A549 (cell line): ENCODE measurements around the gene XPR1. TPM values are rescaled to one million over a fixed set of nuclear protein-coding genes. Genes with fewer than 3 reads are reported as not detected.

Source experiments
- ATAC-seq, 2 experiments: fragments of 200-7000 bp in 1 of 2; fragments of >200 bp in 1 of 2; cut with Nextera tagmentation in 1 of 2; cut with Tn5 transposase in 1 of 2; 3 replicates each; pipeline versions ENCODE4 v1.8.0 to v1.9.1; 2018 to 2020; ENCODE audit warnings: mild to moderate bottlenecking in 1 of 2, moderate library complexity in 1 of 2
- CTCF ChIA-PET: fragments of 300-600 bp; sonication (Branson Sonifier 250); formaldehyde crosslinking; extraction: SDS; loops from one replicate; lab custom pipeline; 2021; ENCODE audit warnings: antibody characterized with exemption, inconsistent platforms; lab: Yijun Ruan, JAX
- POLR2A ChIA-PET: fragments of 350-600 bp; formaldehyde crosslinking; extraction: SDS; loops from one replicate; lab custom pipeline; 2021; ENCODE audit warnings: antibody characterized with exemption, inconsistent platforms; lab: Yijun Ruan, JAX
- DNase-seq, 2 experiments: peaks; one replicate each; pipeline versions ENCODE4 v3.0.0 to v3.0.0-alpha.2; 2011 to 2016; ENCODE audit warnings: low read depth in 1 of 2, low spot score in 1 of 2
- FAIRE-seq: peaks from 2 replicates; lab custom pipeline; 2011; peaks lifted over from hg19 to GRCh38; lab: Jason Lieb, UNC
- H3K27ac ChIP-seq, 2 experiments: fragments of >200 bp; sonication (Bioruptor Twin); formaldehyde crosslinking; 3 replicates each; pipeline ENCODE4 v1.5.1; 2016 to 2017
- H3K4me1 ChIP-seq: fragments of >200 bp; sonication (Bioruptor Twin); formaldehyde crosslinking; 3 replicates; pipeline ENCODE4 v1.6.1; 2016
- H3K4me2 ChIP-seq: fragments of >200 bp; sonication (Bioruptor Twin); formaldehyde crosslinking; 3 replicates; pipeline ENCODE4 v1.6.1; 2016
- H3K4me3 ChIP-seq: fragments of >200 bp; sonication (Bioruptor Twin); formaldehyde crosslinking; 3 replicates; pipeline ENCODE4 v1.5.1; 2016
- H3K9me3 ChIP-seq: fragments of >200 bp; sonication (Bioruptor Twin); formaldehyde crosslinking; 3 replicates; pipeline ENCODE4 v1.6.1; 2016
- CHD2 ChIP-seq: fragments of 150-350 bp; IDR thresholded peaks from 2 replicates; pipeline ENCODE4 v1.6.1; 2014; ENCODE audit warnings: low read length; ENCODE audit not compliant: partially characterized antibody
- CHD4 ChIP-seq: fragments of 200-600 bp; sonication (generic); IDR thresholded peaks from 2 replicates; pipeline ENCODE4 v1.6.1; 2016; ENCODE audit warnings: antibody characterized with exemption, mild to moderate bottlenecking, borderline replicate concordance
- EHF ChIP-seq: fragments of 250-450 bp; sonication (Bioruptor Pico); IDR thresholded peaks from 2 replicates; pipeline ENCODE4 v1.5.0; 2020; ENCODE audit warnings: mild to moderate bottlenecking
- EP300 ChIP-seq, 2 experiments: fragments of >200 bp; sonication (Bioruptor Twin); formaldehyde crosslinking; IDR thresholded peaks; 2 replicates in 1 of 2; 3 replicates in 1 of 2; pipeline ENCODE4 v1.6.1; 2016 to 2017
- FOSB ChIP-seq: fragments of 250-450 bp; sonication (Bioruptor Pico); IDR thresholded peaks from 2 replicates; pipeline ENCODE4 v1.5.0; 2020; ENCODE audit warnings: mild to moderate bottlenecking, moderate library complexity
- HDAC2 ChIP-seq: fragments of 200-600 bp; sonication (generic); IDR thresholded peaks from 2 replicates; pipeline ENCODE4 v1.6.1; 2016
- HOXA7 ChIP-seq: fragments of 250-450 bp; sonication (Bioruptor Pico); IDR thresholded peaks from 2 replicates; pipeline ENCODE4 v1.5.0; 2020; ENCODE audit warnings: mild to moderate bottlenecking, moderate library complexity
- HOXB13 ChIP-seq: fragments of 250-450 bp; sonication (Bioruptor Pico); IDR thresholded peaks from 2 replicates; pipeline ENCODE4 v1.5.0; 2020; ENCODE audit warnings: low read depth, mild to moderate bottlenecking, moderate library complexity
- JUN ChIP-seq, 2 experiments: fragments of >200 bp; sonication (Bioruptor Twin); formaldehyde crosslinking; IDR thresholded peaks; 2 replicates in 1 of 2; 3 replicates in 1 of 2; pipeline ENCODE4 v1.6.1; 2016 to 2017
- KDM1A ChIP-seq: fragments of 200-600 bp; sonication (generic); IDR thresholded peaks from 2 replicates; pipeline ENCODE4 v1.6.1; 2016; ENCODE audit warnings: low read depth, mild to moderate bottlenecking
- KDM5A ChIP-seq: fragments of 200-600 bp; sonication (generic); IDR thresholded peaks from 2 replicates; pipeline ENCODE4 v1.6.1; 2016; ENCODE audit warnings: antibody characterized with exemption, mild to moderate bottlenecking
- MAZ ChIP-seq: fragments of 150-350 bp; IDR thresholded peaks from 2 replicates; pipeline ENCODE4 v1.6.1; 2014; ENCODE audit warnings: antibody characterized with exemption, low read depth, low read length, borderline replicate concordance
- NFE2L2 ChIP-seq: fragments of 150-350 bp; conservative IDR thresholded peaks from 2 replicates; pipeline ENCODE4 v1.6.1; 2014; ENCODE audit warnings: low read length
- NPAS2 ChIP-seq: fragments of 250-450 bp; sonication (Bioruptor Pico); IDR thresholded peaks from 2 replicates; pipeline ENCODE4 v1.8.0; 2022; ENCODE audit warnings: mild to moderate bottlenecking, moderate library complexity, borderline replicate concordance
- PHF8 ChIP-seq: fragments of 200-600 bp; sonication (generic); IDR thresholded peaks from 2 replicates; pipeline ENCODE4 v1.6.1; 2016; ENCODE audit warnings: low read depth, mild to moderate bottlenecking, antibody characterized with exemption, moderate library complexity, borderline replicate concordance
- POLR2A ChIP-seq: IDR thresholded peaks from 2 replicates; pipeline ENCODE4 v1.6.1; 2012; ENCODE audit warnings: mild to moderate bottlenecking, low read length
- POLR2AphosphoS2 ChIP-seq: conservative IDR thresholded peaks from 2 replicates; pipeline ENCODE4 v1.6.1; 2012; ENCODE audit warnings: low read length, improper control_type of control experiment, inconsistent platforms
- RAD21 ChIP-seq, 2 experiments: fragments of >200 bp in 1 of 2; sonication (Bioruptor Twin) in 1 of 2; formaldehyde crosslinking in 1 of 2; IDR thresholded peaks in 1 of 2; conservative IDR thresholded peaks in 1 of 2; 2 replicates in 1 of 2; 3 replicates in 1 of 2; pipeline ENCODE4 v1.6.1; 2012 to 2018; ENCODE audit warnings: inconsistent platforms in 1 of 2
- RARB ChIP-seq: fragments of 250-450 bp; sonication (Bioruptor Pico); IDR thresholded peaks from 2 replicates; pipeline ENCODE4 v1.8.0; 2021; ENCODE audit warnings: mild to moderate bottlenecking, moderate library complexity
- RCOR1 ChIP-seq: fragments of 150-350 bp; IDR thresholded peaks from 2 replicates; pipeline ENCODE4 v1.6.1; 2014; ENCODE audit warnings: antibody characterized with exemption, low read length, low read depth
- RFX5 ChIP-seq: fragments of 450-650 bp; IDR thresholded peaks from 2 replicates; pipeline ENCODE4 v1.7.1; 2014; ENCODE audit warnings: antibody characterized with exemption, mild to moderate bottlenecking, moderate library complexity
- RNF2 ChIP-seq: fragments of 200-600 bp; sonication (generic); IDR thresholded peaks from 2 replicates; pipeline ENCODE4 v1.6.1; 2016; ENCODE audit warnings: low read depth, mild to moderate bottlenecking, antibody characterized with exemption, moderate library complexity, borderline replicate concordance
- SMC3 ChIP-seq: fragments of >200 bp; sonication (Bioruptor Twin); formaldehyde crosslinking; IDR thresholded peaks from 3 replicates; pipeline ENCODE4 v1.6.1; 2018; ENCODE audit warnings: inconsistent platforms
- WGBS: methylation state at CpG from one replicate; pipeline ENCODE4 v1.1.6; 2017; ENCODE audit errors: missing lambda C conversion rate; 5-methylcytosine and 5-hydroxymethylcytosine counted together
- polyA plus RNA-seq, 4 experiments: library from polyadenylated mRNA; depleted of rRNA in 3 of 4; stranded (reverse); fragments of >200 nt; fragmentation: RNase III in 1 of 4; extraction: RNeasy Plus Mini Kit Qiagen cat#74134 plus additional on column Dnase treatment in 1 of 4; gene quantifications; 2 replicates in 3 of 4; 3 replicates in 1 of 4; pipeline ENCODE4 v1.2.3, GENCODE V29; 2011 to 2017
- TF ChIP-seq, protein P1 (sequence below): fragments of 250-450 bp; sonication (Bioruptor Pico); IDR thresholded peaks from 2 replicates; pipeline ENCODE4 v1.5.0; 2021; ENCODE audit warnings: mild to moderate bottlenecking, moderate library complexity, borderline replicate concordance
- TF ChIP-seq, protein P2 (sequence below): IDR thresholded peaks from 2 replicates; pipeline ENCODE4 v1.6.1; 2012
- TF ChIP-seq, protein P3 (sequence below): IDR thresholded peaks from 2 replicates; pipeline ENCODE4 v1.6.1; 2012
- TF ChIP-seq, protein P4 (sequence below): fragments of >200 bp; sonication (Bioruptor Twin); formaldehyde crosslinking; IDR thresholded peaks from 3 replicates; pipeline ENCODE4 v1.6.1; 2016
- TF ChIP-seq, protein P5 (sequence below): fragments of 450-650 bp; IDR thresholded peaks from 2 replicates; pipeline ENCODE4 v1.6.1; 2014; ENCODE audit warnings: antibody characterized with exemption
- TF ChIP-seq, protein P6 (sequence below): IDR thresholded peaks from 2 replicates; pipeline ENCODE4 v1.6.1; 2012; ENCODE audit warnings: low read depth, borderline replicate concordance
- TF ChIP-seq, protein P7 (sequence below): fragments of 250-450 bp; sonication (Bioruptor Pico); IDR thresholded peaks from 2 replicates; pipeline ENCODE4 v1.5.0; 2020; ENCODE audit warnings: low read depth, mild to moderate bottlenecking, moderate library complexity

XPR1 gene
- polyA plus RNA-seq, 2 of the 4 experiments (the other 2 are of a cell fraction) = 37.5 to 86.1 TPM

DNA sequence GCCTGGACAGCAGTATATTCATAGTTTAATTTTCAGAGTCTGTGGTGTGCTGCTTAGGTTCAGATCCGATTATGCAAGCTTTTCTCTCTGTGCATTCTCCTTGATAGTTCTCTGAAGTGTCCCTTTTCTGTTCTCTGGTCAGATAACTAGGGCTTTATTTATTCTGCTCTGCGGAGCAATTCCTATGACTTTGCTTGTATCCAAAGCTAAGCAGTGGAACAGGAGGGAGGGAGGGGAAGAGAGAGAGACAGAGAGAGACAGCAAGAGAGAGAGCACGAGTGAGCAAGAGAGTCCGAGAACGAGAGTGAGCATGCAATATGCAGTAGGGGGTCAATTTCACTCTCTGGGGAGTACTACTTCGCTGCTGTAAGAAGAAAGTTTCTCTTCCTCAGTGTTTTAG is 113.3 kb downstream of the XPR1 start:
- ChIA-PET POLR2A (no interaction called here), CTCF (no interaction called here)
- Histone ChIP-seq H3K4me3 (no peak overlapping the region), H3K4me2 (no peak overlapping the region), H3K4me1 (no peaks in the 10 kb centered on the region), H3K27ac (no peak overlapping the region), H3K9me3 (peaks cover 7% of the 10 kb centered on the region; the same call in 2 of the 3 replicates)
- ATAC-seq = no peak
- no peak for FAIRE-seq
- TF ChIP-seq RARB (CRISPR knock-in tag) = no peak
- no peak for TF ChIP-seq HDAC2
- TF ChIP-seq, protein P1, sequence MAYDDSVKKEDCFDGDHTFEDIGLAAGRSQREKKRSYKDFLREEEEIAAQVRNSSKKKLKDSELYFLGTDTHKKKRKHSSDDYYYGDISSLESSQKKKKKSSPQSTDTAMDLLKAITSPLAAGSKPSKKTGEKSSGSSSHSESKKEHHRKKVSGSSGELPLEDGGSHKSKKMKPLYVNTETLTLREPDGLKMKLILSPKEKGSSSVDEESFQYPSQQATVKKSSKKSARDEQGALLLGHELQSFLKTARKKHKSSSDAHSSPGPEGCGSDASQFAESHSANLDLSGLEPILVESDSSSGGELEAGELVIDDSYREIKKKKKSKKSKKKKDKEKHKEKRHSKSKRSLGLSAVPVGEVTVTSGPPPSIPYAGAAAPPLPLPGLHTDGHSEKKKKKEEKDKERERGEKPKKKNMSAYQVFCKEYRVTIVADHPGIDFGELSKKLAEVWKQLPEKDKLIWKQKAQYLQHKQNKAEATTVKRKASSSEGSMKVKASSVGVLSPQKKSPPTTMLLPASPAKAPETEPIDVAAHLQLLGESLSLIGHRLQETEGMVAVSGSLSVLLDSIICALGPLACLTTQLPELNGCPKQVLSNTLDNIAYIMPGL = no peak
- TF ChIP-seq, protein P2, sequence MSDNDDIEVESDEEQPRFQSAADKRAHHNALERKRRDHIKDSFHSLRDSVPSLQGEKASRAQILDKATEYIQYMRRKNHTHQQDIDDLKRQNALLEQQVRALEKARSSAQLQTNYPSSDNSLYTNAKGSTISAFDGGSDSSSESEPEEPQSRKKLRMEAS = no peak
- TF ChIP-seq KDM5A = no peak
- no peak for TF ChIP-seq NPAS2 (CRISPR knock-in tag)
- TF ChIP-seq FOSB (CRISPR knock-in tag) = no peak
- no peak for TF ChIP-seq PHF8
- TF ChIP-seq, protein P3, sequence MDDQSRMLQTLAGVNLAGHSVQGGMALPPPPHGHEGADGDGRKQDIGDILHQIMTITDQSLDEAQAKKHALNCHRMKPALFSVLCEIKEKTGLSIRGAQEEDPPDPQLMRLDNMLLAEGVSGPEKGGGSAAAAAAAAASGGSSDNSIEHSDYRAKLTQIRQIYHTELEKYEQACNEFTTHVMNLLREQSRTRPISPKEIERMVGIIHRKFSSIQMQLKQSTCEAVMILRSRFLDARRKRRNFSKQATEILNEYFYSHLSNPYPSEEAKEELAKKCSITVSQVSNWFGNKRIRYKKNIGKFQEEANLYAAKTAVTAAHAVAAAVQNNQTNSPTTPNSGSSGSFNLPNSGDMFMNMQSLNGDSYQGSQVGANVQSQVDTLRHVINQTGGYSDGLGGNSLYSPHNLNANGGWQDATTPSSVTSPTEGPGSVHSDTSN = no peak
- TF ChIP-seq HOXA7 = no peak
- no peak for TF ChIP-seq CHD2
- no peak for TF ChIP-seq KDM1A
- TF ChIP-seq RAD21 (conservative IDR thresholded peaks at IDR 0.05 in 1 of 2, IDR thresholded peaks at IDR 0.05 in 1 of 2) = no peak
- TF ChIP-seq EHF (CRISPR knock-in tag) = no peak
- no peak for TF ChIP-seq POLR2A
- no peak for TF ChIP-seq MAZ
- no peak for TF ChIP-seq HOXB13
- no peak for TF ChIP-seq JUN (IDR thresholded peaks at IDR 0.05)
- TF ChIP-seq POLR2AphosphoS2 = no peak
- DNase-seq = no peak
- 93% methylated on average over 6 of the region's 6 CpGs for WGBS

DNA sequence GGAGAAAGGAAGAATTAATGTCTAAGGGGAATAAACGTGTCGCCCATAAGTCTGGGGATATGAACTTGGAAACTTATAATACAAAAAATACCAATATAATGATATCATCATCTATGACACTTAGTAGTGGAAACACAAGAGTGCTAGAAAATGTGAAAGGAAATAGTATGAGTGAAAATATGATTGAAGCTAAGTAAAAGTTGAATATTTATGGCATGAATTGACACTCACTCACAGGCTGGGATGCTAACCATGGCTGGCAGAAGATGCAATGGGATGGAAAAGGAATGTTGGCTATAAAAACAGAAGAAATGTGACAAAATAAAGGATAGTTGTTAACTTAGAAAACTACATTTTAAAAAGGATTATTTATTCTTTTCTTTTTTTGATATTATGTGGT is 120.1 kb downstream of the XPR1 start:
- ChIA-PET POLR2A (no interaction called here), CTCF (no interaction called here)
- no peak overlapping the region for H3K4me2 ChIP-seq
- H3K4me3 ChIP-seq = no peak overlapping the region
- peaks cover 14% of the 10 kb centered on the region; the same call in 2 of the 3 replicates for H3K4me1 ChIP-seq
- no peak for FAIRE-seq
- no peak for DNase-seq
- no peak for ATAC-seq
- H3K9me3 ChIP-seq = peaks cover 7% of the 10 kb centered on the region; the same call in 1 of the 3 replicates
- H3K27ac ChIP-seq = no peak overlapping the region
- 85% methylated on average over 2 of the region's 2 CpGs for WGBS
- TF ChIP-seq, protein P4, sequence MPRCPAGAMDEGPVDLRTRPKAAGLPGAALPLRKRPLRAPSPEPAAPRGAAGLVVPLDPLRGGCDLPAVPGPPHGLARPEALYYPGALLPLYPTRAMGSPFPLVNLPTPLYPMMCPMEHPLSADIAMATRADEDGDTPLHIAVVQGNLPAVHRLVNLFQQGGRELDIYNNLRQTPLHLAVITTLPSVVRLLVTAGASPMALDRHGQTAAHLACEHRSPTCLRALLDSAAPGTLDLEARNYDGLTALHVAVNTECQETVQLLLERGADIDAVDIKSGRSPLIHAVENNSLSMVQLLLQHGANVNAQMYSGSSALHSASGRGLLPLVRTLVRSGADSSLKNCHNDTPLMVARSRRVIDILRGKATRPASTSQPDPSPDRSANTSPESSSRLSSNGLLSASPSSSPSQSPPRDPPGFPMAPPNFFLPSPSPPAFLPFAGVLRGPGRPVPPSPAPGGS = no peak
- TF ChIP-seq CHD4 = no peak
- no peak for TF ChIP-seq KDM5A
- no peak for TF ChIP-seq KDM1A
- no peak for TF ChIP-seq EP300 (IDR thresholded peaks at IDR 0.05)
- TF ChIP-seq SMC3 = no peak
- no peak for TF ChIP-seq RFX5
- TF ChIP-seq, protein P5, sequence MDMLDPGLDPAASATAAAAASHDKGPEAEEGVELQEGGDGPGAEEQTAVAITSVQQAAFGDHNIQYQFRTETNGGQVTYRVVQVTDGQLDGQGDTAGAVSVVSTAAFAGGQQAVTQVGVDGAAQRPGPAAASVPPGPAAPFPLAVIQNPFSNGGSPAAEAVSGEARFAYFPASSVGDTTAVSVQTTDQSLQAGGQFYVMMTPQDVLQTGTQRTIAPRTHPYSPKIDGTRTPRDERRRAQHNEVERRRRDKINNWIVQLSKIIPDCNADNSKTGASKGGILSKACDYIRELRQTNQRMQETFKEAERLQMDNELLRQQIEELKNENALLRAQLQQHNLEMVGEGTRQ = no peak
- no peak for TF ChIP-seq HDAC2
- no peak for TF ChIP-seq NFE2L2
- TF ChIP-seq PHF8 = no peak
- TF ChIP-seq NPAS2 (CRISPR knock-in tag) = no peak
- no peak for TF ChIP-seq RCOR1
- TF ChIP-seq CHD2 = no peak
- TF ChIP-seq, protein P2 = no peak
- no peak for TF ChIP-seq RNF2
- TF ChIP-seq, protein P6, sequence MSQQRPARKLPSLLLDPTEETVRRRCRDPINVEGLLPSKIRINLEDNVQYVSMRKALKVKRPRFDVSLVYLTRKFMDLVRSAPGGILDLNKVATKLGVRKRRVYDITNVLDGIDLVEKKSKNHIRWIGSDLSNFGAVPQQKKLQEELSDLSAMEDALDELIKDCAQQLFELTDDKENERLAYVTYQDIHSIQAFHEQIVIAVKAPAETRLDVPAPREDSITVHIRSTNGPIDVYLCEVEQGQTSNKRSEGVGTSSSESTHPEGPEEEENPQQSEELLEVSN = no peak
- TF ChIP-seq, protein P7, sequence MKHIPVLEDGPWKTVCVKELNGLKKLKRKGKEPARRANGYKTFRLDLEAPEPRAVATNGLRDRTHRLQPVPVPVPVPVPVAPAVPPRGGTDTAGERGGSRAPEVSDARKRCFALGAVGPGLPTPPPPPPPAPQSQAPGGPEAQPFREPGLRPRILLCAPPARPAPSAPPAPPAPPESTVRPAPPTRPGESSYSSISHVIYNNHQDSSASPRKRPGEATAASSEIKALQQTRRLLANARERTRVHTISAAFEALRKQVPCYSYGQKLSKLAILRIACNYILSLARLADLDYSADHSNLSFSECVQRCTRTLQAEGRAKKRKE (CRISPR knock-in tag) = no peak
- no peak for TF ChIP-seq RARB (CRISPR knock-in tag)
